Stimulated activated CD4-positive, alpha-beta T cell treated with anti-CD3 and anti-CD28 coated beads, Interleukin-1b, Interleukin-23, amount 100 ng/mL, for 24 hours (primary cell): Measurements from ENCODE around the gene STARD10.
"Not testable (repeated sequence)": the region's sequence is repeated elsewhere in the genome, so short reads cannot be mapped to it uniquely, and the experiment has no call there.

Experiments used
- DNase-seq, 4 experiments: peaks; one replicate each; pipeline ENCODE4 v3.0.0-alpha.2; 2020; ENCODE audit warnings: low read depth in 4 of 4, low spot score in 1 of 4

STARD10 gene, protein sequence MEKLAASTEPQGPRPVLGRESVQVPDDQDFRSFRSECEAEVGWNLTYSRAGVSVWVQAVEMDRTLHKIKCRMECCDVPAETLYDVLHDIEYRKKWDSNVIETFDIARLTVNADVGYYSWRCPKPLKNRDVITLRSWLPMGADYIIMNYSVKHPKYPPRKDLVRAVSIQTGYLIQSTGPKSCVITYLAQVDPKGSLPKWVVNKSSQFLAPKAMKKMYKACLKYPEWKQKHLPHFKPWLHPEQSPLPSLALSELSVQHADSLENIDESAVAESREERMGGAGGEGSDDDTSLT

DNA sequence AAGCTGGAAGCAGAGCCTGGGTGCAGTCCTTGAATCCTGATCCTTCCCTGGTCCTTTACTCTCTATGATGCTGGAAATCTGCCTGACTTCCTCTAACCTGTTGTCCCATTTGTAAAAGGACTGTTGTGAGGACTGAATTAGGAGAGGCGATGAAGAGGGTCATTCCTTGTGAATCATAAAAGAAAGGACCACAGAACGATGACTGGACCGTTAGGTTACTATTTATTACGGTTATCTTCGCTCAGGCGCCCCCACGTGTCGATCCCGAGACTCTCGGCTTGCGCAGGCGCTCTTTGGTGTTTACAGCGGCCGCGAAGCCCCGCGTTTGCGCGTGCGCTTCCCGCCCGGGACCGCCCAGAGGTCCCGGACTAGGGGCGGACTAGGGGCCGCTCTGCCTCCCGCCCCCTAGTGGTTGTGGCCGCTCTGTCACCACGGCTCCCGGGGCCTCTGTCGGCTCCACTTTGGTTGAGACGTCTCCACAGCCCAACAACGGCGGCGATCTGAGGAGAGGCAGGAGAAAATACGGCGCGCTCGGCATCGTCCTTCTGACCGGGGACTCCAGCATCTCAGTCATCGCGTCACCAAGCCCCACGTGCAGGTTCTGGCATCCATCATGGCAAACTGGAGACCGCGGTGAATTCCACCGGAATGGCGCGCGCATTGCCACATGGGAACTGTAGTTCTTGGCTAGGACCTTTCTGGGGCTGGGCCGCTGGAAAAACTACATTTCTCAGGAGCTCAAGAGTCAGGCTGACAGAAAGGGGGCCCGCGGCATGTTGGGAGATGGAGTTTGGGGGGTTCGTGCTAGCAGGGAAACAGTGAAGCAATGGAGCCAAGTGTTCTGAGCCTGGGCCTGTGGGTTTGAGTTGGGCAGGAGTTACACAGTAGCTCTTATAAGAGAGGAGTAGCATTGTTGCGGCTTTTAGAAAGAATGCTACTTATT lies at the start of gene STARD10:
Gene STARD10 (minus strand): TSS at position 623 of the 943 bp plus-strand sequence. CDS start 12,866 bp downstream, outside the sequence.
- peak; percentile 87 to 94 (median 90) for DNase-seq

DNA sequence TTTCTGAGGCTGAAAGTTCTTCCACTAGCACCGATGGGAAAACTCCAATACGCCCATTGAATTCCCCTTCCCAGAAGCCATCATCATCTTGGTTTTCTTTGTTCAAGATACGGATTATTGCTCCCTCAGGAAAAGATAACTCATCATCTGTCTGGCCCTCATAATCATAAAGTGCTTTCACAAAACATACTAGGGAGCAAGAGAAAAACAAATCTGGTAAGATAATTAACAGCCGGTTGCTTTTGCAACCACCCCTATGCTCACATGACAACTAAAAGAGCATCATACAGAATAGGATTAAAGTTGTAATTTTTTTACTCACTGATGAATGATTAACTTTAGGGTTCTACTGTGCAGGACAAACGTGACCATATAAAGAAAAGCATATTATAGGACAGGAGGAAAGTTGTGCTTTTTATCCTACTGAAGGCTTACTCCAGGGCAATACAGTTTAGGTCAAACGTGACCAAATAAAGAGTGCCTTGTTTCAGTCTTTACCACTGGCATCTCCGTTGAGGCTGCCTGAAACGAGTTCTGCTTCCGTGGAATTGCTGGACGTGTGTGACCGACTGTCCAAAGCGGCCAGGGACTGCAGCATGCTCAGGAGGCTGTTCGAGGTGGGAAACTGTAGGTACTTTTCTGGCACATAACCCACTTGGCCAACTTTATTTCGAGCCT lies 48.9 kb upstream of the STARD10 start:
- no peak for DNase-seq

DNA sequence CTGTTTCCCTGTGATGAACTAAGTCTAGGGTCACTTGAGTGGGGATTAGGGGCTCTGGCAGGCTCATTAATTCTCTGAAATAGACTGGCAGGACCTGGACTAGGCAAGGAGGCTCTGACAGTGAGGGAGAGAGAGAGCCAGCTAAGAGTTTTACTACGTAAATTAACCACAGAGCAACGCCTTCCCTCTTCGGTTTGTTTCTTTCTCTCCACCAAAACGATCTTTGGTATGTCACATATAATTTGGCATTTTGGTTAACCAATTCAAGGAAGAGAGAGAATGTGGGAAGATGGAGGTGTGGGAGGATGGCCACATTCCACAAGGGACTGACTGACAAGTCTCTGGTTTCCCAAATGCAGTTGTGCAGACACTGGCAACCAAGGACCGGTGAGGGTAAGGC lies 48.3 kb upstream of the STARD10 start:
- DNase-seq, result no peak

DNA sequence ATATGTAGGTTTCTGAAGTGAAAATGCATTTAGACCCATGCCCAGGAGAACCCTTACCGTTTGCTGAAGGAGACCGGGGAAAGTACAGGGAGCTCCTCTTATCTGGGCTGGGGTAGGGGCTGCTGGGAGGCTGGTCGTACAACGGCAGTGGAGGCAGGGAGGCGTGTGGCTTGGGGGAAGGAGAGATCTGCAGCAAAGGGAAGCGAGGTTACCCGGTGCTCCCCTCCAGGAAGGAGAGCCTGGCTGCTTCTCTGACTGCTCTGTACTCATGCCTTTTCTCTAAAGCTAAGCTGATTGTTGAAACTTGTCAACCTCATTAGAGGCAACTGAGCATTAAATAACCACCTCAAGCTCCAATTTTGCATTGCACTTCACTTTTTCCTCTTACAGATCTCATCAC lies 47.5 kb upstream of the STARD10 start:
- no peak for DNase-seq

DNA sequence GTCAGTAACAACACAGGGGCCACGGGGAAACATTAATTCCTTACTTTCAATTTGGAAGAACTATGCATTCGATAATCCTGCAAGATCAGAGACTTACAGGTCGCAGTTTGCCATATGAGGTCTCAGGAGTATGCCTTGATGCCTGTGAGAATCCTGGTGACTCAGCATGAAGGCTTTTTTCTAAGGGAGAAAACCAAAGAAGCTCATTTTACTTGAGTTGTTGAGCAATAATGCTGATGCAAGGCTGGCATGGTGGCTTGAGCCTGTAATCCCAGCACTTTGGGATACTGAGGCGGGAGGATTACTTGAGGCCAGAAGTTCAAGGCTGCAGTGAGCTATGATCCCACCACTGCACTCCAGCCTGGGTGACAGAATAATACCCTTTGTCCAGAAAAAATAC lies 46.9 kb upstream of the STARD10 start:
- DNase-seq, result no peak

DNA sequence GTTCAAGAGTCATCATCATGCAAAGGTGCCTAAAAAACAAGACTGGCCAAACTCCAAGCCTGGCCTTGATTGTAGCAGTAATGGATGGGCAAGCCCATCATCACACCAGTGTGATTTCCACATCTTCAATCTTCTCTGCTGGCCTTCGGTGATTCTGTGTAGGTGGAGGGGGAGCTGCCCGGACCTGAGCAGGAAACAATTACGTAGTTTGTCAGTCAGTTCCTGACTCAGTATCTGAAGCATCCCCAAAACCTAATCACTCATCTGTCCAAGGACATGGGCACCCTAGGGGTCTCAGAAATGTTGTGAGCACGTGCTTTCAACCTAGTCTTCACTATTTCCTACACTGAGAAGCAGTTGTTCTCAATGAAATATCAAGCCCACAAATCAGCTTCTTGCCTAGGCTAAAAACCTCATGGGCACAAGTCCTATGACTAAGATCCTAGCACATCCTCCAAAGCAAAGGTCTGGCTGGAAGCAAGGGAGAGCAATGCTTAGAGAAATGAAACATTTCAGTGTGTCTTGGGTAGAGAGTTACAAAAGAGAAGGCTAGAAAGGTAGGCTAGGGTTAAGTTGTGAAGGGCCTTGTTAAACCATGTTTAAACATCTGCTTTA lies 45.0 kb upstream of the STARD10 start:
- DNase-seq, result no peak

DNA sequence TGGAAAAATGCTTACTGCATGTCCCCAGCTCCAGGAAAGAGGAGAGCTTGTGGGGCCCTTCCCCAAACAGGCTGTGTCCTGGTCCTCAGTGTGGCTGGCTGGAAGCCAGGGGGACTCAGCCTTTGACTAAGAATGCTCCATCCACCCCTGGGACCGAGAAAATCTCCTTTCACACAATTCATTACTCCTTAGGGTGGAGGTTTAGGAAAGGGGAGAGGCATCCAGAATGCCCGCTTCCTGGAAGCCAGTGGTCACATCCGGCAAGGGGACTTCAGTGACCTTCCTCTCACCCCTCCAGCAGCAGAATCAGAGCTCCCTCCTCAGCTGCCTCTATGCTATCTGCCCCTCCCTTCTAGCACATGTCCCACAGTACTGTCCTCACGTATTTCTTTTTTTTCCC lies 42.3 kb upstream of the STARD10 start:
- DNase-seq, result no peak

DNA sequence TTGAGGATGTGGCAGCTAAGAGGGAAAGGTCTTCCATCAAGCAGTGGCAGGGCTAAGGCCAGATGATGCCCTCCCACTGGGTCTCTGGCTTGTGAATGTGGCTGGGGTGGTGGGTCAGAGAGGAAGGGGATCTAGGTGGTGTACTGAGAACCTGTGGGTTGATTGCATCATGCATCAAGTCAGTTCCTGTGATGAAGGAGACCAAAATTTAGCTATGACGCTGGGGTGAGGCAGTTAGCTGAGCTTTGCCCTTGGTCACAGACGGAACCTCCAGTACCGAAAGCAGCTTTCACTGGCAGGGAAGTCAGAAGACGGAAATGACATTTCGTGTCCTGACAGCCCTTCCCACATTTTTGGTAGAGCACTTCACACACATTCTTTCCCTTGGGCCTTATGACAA lies 41.1 kb upstream of the STARD10 start:
- DNase-seq, result no peak

DNA sequence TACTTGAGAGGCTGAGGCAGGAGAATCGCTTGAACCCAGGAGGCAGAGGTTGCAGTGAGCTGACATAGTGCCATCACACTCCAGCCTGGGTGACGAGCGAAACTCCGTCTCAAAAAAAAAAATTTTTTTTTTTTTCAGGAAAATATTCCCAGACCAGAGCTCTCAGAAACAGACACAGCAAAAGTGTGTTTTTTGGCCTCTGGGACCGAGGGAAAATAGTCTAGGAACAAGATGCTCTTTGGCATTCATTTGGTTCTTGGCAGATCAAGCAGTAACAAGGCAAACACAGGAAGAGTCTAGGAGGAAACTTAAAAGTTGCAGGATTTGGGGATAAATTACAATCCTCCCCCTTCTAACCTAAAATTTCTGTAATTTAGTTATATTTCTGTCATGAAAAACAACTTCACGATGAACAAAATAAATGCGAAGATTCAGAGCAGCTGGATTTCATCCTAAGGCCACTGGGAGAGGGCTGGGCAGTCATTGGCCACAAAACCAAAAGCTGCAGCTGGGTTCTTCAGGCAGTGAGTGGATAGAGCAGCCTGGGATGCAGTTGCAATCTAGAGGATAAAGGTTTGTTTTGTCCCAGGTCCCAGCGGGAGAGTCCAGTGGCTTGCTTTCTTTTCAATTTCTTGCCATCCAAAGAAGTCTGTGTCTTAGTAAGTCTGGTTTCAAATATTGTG lies 40.1 kb upstream of the STARD10 start:
- DNase-seq, result no peak

DNA sequence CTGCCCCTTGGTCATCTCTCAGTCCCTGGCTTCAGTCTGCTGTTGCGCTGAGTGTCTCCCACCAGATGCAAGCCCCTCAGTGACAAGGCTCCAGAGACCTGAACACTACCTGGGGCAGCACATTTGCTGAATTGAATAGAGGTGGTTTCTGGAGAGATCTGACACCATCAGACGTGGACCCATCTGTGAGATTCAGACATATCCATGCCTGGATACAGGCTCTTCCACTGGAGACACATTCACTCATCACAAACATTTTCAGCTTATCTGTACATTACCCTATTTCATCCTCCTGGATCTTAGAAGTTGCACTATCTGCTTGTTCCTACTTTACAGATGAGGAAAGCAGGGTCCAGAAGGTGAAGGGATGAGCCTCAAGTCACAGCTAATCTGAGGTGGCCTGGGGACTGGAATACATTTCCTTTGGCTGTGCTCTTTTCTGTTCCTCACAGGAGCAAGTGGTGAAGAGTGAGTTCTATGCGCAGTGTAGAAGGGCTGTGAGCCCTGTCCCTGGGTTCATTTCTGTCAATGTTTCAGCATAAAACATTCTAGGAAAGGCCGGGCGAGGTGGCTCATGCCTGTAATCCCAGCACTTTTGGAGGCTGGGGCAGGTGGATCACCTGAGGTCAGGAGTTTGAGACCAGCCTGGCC lies 39.4 kb upstream of the STARD10 start:
- DNase-seq, result no peak

DNA sequence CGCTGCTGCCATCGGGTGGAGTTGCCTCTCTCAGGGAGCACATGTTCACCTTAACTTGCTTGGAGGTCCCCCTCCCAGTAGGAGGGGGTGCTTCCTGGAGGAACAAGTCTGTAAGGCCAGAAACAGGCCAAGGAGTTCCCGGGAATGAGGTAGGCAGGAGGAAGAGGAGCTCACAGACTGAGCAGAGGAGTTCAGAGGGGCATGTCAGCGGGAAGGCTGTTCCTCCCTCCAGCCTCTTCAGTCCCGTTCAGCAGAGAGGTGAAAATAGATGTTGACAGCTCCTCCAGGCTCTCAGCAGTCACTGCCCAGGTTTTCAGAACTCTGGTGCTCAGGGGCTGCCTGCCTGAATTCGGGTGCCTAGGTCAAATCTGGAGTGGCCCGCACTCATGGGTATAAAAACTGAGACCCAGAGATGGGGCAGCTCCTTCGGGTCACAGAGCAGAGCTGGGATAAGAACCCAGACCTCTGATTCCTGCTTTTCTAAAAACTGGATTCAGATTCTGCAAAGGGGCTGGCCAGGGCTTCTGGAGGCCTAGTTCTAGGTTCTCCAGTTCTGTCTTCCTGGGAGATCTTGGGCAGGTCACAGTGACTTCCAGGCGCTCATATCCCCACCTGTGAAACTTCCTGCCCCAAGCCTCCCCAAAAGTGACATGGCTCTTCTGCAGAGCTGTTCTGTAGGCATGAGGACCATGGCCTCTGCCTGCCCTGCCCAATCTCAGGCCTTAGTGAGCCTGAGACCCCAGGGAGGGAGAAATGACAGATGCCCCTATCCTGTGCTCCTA lies 38.6 kb upstream of the STARD10 start:
- no peak for DNase-seq

DNA sequence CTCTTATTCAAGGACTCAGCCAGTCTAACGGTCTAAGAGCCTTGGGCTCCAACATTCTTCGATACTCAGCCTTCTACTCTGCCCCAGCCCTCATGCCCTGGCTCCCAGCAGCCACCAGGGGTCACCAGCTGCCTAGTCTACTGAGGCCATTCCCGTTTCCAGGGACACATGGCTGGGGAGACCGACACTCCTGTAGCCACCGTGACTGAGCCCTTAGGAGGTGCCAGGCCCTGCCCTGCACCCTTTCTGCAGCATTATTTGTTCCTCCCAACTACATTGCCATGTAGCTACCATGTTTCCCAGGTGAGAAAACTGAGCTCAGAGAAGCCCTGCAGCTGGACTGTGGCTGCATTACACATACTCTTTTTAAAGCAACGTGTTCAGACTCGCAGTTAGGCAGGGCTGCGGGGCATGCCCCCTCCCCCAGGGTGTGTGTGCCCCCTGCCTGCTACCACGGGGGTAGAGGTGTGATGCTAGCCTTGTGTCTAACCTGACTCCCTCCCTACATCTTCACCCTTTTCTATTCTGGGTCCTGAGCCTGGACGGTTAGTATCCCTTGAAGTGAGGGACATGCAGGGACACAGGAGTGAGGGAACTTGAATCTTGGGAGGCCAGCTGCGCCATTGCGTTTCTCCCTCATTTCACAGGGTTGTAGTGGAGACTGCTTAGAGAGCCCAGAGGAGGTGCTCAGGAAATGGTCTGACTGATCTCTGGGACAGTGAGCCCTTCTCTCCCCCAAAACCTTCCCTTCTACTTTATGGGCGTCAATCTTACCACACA lies 37.9 kb upstream of the STARD10 start:
- peak in 3 of 4 experiments; percentile 34 to 43 (median 35) for DNase-seq

DNA sequence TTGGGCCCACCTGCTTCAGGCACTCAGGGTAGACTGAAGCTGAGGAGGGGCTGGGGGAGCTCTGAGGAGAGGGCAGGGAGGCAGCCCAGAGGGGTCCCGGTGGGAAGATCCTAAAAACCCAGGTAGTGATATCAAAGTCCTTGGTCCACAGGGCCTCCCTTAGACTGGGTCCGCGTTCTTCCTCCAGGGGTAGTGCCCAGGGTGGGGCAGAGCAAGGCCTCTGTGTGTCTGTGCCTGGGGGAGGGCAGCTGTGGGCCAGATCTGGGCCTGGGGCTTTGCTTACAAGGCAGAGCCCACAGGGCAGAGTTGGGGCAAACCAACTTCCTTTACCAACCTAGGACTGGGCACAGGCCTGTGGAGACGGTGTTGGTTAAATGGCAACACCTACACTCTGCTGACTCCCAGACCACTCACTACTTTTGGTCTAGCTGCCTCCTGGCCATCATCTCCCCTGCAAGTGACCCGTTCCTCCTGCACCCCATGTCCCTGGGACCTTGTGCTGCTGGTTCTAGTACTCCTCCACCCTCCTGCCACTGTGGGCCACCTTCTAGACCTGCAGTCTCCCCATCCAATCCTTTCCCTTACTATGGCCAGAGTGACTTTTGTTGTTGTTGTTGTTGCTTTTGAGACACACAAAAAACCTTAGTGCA lies 36.2 kb upstream of the STARD10 start:
- no peak for DNase-seq

DNA sequence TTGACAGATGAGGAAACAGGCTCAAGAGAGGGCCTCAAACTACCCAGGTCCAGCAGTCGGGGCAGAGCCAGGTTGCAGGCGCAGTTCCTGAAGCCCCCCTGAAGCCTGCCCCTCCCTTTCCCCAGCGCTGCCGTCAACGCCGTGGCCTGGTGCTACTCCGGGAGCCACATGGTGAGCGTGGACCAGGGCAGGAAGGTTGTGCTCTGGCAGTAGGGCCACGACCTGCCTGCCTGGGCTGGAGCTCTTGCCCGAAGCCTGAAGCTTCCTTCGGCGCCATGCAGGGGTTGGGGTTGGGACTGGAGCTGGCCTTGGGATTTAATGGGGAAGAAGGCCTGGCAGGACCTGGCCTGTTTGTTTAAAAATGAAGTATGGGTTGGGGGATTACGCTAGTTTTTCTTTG lies 35.3 kb upstream of the STARD10 start:
- DNase-seq, result no peak

DNA sequence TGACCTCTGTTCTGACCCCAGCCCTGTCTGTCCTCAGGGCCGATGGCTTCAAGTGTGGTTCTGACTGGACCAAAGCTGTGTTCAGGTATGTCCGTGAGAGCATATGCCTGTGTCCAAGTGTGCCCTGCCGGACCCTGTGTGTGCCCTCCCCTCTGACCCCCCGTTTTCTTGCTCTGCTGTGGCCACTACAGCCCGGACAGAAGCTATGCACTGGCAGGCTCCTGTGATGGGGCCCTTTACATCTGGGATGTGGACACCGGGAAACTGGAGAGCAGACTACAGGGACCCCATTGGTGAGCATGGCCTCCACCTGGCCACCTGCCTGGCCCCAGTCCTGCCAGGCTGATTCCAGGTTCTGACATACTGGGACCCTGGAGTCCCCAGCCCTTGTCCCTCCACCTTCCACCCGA lies 34.9 kb upstream of the STARD10 start:
- no peak for DNase-seq

DNA sequence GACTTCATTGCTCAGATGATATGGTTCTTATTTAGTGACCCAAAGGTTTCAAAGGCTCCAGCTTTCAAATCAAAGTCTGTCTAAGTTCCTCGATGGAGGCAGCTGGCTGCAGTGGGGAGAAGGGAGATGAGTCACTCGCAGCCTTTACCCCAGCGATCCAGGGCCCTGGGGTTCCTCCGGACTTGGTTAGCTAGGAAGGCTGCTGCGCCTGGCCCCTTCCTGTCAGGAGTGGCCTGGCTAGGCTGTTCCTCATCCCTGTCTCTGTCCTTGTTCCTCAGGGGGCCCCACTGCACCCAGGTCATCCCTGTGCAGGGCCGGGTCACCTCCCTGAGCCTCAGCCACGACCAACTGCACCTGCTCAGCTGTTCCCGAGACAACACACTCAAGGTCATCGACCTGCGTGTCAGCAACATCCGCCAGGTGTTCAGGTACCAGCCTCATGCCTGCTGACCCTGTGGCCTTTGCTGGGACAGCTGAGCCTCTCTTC lies 34.3 kb upstream of the STARD10 start:
- no peak for DNase-seq

DNA sequence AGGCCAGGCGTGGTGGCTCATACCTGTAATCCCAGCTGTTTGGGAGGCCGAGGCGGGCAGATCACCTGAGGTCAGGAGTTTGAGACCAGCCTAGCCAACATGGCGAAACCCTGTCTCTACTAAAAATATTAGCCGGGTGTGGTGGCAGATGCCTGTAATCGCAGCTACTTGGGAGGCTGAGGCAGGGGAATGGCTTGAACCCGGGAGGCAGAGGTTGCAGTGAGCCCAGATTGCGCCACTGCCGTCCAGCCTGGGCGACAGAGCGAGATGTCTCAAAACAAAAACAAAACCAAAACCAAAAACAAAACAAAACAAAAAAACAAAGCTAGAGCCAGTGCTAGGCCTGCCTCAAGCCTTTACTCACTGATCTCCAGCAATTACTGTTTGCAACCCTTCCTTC lies 33.8 kb upstream of the STARD10 start:
- not testable (repeated sequence) for DNase-seq

DNA sequence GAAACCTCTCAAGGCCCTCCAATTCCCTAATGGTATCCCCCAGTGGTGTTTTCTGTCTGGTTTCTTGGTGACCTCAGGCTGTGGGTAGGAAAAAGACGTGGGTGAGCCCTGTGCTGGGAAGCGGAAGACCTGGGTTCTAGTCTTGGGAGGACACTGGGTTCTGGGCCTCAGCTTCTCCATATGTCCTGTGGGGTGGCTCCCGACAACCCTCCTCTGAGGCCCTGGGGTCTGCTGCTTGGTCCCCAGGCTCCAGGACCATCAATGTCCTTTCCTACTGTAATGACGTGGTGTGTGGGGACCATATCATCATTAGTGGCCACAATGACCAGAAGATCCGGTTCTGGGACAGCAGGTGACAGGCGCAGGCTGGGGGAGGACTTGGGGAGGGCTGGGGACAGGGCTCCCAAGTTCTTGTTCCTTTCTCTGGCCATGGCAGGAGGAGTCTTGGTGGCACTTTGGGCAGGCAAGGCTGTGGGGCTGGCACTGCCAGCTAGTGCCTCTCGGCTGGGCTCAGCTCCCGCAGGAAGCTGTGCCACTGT lies 33.2 kb upstream of the STARD10 start:
- no peak for DNase-seq
